ENCODE data around the gene AFAP1L2.

DNA sequence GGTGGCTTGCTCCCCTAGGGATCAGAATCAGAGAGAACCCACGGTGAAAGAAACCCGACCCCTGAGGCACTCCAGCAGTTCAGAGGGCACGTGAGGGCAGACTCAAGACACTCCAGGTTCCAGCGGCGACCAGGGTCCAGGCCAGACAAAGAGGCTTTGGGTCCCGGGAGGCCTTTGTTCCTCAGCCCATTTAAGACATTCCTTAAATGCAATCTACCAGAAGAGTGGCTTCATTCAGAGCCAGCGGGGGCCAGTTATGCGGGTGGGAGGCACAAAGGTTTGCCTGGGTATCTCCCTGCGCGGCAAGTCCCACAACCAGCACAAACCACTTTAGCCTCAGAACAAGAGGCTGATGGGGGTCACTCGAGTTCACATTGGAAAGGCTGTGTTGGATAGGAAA, 53.6 kb downstream of the AFAP1L2 start:
- TF ChIP-seq CTCF (IDR thresholded peaks at IDR 0.05; ENCODE audit: low read depth, low read length, poor library complexity, severe bottlenecking), result no peak
- TF ChIP-seq EZH2phosphoT487 (IDR thresholded peaks at IDR 0.05; ENCODE audit: borderline replicate concordance, low read length), result no peak
